GM19239 (cell line): ENCODE data around the gene BAIAP2.
A peak's percentile ranks its signal among the peaks of the same experiment; 100 is the strongest.
"Not testable (repeated sequence)": the region's sequence is repeated elsewhere in the genome, so short reads cannot be mapped to it uniquely, and the experiment has no call there.

Experiments
- DNase-seq: peaks from one replicate; pipeline ENCODE4 v3.0.0; 2011; ENCODE audit warnings: low spot score; ENCODE audit not compliant: insufficient read length
- FAIRE-seq: peaks from 2 replicates; lab custom pipeline; 2011; peaks lifted over from hg19 to GRCh38; lab: Jason Lieb, UNC

Gene BAIAP2

GRCh38 chr17:81131486-81132196 is 96.7 kb downstream of the BAIAP2 start:
- FAIRE-seq = no peak
- DNase-seq = no peak

GRCh38 chr17:81132197-81132540 is 97.2 kb downstream of the BAIAP2 start:
- no peak for FAIRE-seq

GRCh38 chr17:81132770-81133723 is 98.1 kb downstream of the BAIAP2 start:
- no peak for DNase-seq
- FAIRE-seq = no peak

More at GRCh38 chr17:81132197-81132540, 97.2 kb downstream of the BAIAP2 start:
- no peak for DNase-seq

GRCh38 chr17:81134064-81134781 is 99.3 kb downstream of the BAIAP2 start:
- FAIRE-seq = no peak
- no peak for DNase-seq

- FAIRE-seq (no peak), DNase-seq (no peak)
Measured at GRCh38 chr17:81135505-81136278, 100.7 kb downstream of the BAIAP2 start.

- DNase-seq (no peak), FAIRE-seq (no peak)
Measured at GRCh38 chr17:81136366-81136765, 101.4 kb downstream of the BAIAP2 start.

GRCh38 chr17:81137248-81137647 is 102.3 kb downstream of the BAIAP2 start:
- FAIRE-seq = no peak
- no peak for DNase-seq

- FAIRE-seq (no peak), DNase-seq (no peak)
Measured at GRCh38 chr17:81138083-81138482, 103.1 kb downstream of the BAIAP2 start.

GRCh38 chr17:81138500-81138899 is 103.5 kb downstream of the BAIAP2 start:
- no peak for FAIRE-seq
- DNase-seq = no peak

- DNase-seq (no peak), FAIRE-seq (no peak)
Measured at GRCh38 chr17:81139428-81139827, 104.5 kb downstream of the BAIAP2 start.

- FAIRE-seq (no peak), DNase-seq (no peak)
Measured at GRCh38 chr17:81140018-81140417, 105.1 kb downstream of the BAIAP2 start.

- DNase-seq (no peak), FAIRE-seq (no peak)
Measured at GRCh38 chr17:81140695-81141094, 105.7 kb downstream of the BAIAP2 start.

GRCh38 chr17:81142301-81143199 is 107.6 kb downstream of the BAIAP2 start:
- DNase-seq (peak; percentile 84), FAIRE-seq (no peak)

- DNase-seq = no peak
- no peak for FAIRE-seq
Measured at GRCh38 chr17:81143200-81143527, 108.2 kb downstream of the BAIAP2 start.

- DNase-seq (no peak), FAIRE-seq (no peak)
Measured at GRCh38 chr17:81143717-81144422, 108.9 kb downstream of the BAIAP2 start.

- no peak for DNase-seq
- FAIRE-seq = no peak
Measured at GRCh38 chr17:81144423-81144781, 109.5 kb downstream of the BAIAP2 start.

GRCh38 chr17:81146208-81146607 is 111.3 kb downstream of the BAIAP2 start:
- not testable (repeated sequence) for DNase-seq, FAIRE-seq

GRCh38 chr17:81147701-81148100 is 112.8 kb downstream of the BAIAP2 start:
- FAIRE-seq = no peak
- DNase-seq = no peak

- FAIRE-seq (no peak), DNase-seq (no peak)
Measured at GRCh38 chr17:81148571-81148970, 113.6 kb downstream of the BAIAP2 start.
